Activated CD4-positive, alpha-beta T cell treated with anti-CD3 and anti-CD28 coated beads, Interleukin-2, amount 10 ng/mL, durations not matched to agents 7 days and 5 days (primary cell): ENCODE results near the gene ANKRD9. TPM values are rescaled to one million over a fixed set of nuclear protein-coding genes. Genes with fewer than 3 reads are reported as not detected.
"Not testable (repeated sequence)": the region's sequence is repeated elsewhere in the genome, so short reads cannot be mapped to it uniquely, and the experiment has no call there.

ENCODE experiments used
- CTCF ChIA-PET: fragments of 350-600 bp; sonication (Branson Sonifier 250); formaldehyde crosslinking; loops from one replicate; lab custom pipeline; 2021; ENCODE audit warnings: antibody characterized with exemption; lab: Charles Lee
- POLR2A ChIA-PET: fragments of 350-600 bp; sonication (Branson Sonifier 250); formaldehyde crosslinking; loops from one replicate; lab custom pipeline; 2021; ENCODE audit warnings: antibody characterized with exemption; lab: Charles Lee
- DNase-seq: peaks from one replicate; pipeline ENCODE4 v3.0.0-alpha.2; 2020
- H3K27ac Mint-ChIP-seq: one replicate; pipeline ENCODE4 v1.8.0; 2021; ENCODE audit warnings: mild to moderate bottlenecking, moderate library complexity, mixed read lengths
- H3K27me3 Mint-ChIP-seq: one replicate; pipeline ENCODE4 v1.8.0; 2021; ENCODE audit warnings: mixed read lengths
- H3K36me3 Mint-ChIP-seq: one replicate; pipeline ENCODE4 v1.8.0; 2021; ENCODE audit warnings: low read depth, mixed read lengths
- H3K4me1 Mint-ChIP-seq: one replicate; pipeline ENCODE4 v1.8.0; 2021; ENCODE audit warnings: mixed read lengths
- H3K4me3 Mint-ChIP-seq: one replicate; pipeline ENCODE4 v1.8.0; 2021; ENCODE audit warnings: mild to moderate bottlenecking, moderate library complexity, mixed read lengths
- H3K9me3 Mint-ChIP-seq: one replicate; pipeline ENCODE4 v1.8.0; 2021; ENCODE audit warnings: mixed read lengths
- total RNA-seq, 2 experiments: library from RNA; stranded (reverse); gene quantifications; one replicate each; pipeline ENCODE4 v1.2.3, GENCODE V29; 2021

ANKRD9 gene
- total RNA-seq, 2 experiments from 2014 or later, result 4.9 to 6.2 TPM

GRCh38 chr14:102544747-102545460 is 35.3 kb upstream of the ANKRD9 start:
- Mint-ChIP-seq H3K9me3 (peaks cover 5% of the 10 kb centered on the region), H3K27me3 (peaks cover 42% of the 10 kb centered on the region), H3K4me1 (peaks cover 6% of the 10 kb centered on the region), H3K27ac (no peak overlapping the region), H3K4me3 (peak overlapping the region; percentile 17), H3K36me3 (no peaks in the 10 kb centered on the region)
- CTCF ChIA-PET, result interaction anchor here (0.6 to 1.9 kb wide), 3 partner anchors 20 to 854 kb away, joined by 3 to 4 read pairs (median 3); no protein-coding TSS in a partner anchor
- POLR2A ChIA-PET, result no interaction called here
- peak; percentile 50 for DNase-seq

DNA sequence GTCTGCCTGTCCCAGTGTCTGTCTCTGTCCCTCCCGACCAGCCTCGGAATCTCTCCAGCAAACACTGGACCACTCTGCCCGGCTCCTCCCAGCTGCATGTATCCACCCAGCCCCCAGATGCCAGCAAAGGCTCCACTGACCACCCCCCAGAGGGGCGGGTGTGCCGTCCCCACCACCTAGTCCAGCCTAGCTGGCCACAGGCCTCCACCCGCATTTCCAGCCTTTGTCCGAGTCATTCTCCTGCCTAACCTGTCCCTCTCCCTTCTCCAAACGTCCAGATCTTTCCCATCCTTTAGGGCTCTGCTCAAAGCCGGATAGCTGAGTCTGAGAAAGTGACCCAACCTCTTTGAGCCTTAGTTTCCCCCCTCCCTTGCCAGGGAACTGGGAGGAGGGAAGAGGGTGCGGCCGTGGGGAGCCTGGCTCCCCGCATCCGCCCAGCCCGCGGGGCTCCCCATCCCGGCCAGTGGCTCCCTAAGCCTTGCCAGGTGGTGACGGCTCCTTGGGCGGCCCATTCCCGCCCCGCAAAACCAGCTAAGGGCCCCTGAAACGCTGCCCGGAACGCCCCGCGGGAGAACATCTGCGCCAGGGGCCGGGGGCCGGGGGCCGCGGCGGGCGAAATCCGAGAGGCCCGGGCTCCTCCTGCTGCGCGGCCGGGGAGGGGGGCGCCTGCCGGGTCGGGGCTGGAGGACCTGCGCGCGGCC is 34.6 kb upstream of the ANKRD9 start:
- Mint-ChIP-seq H3K27me3 (peaks cover 42% of the 10 kb centered on the region), H3K9me3 (peaks cover 5% of the 10 kb centered on the region), H3K4me1 (peaks cover 6% of the 10 kb centered on the region), H3K4me3 (peak overlapping the region; percentile 19), H3K36me3 (no peaks in the 10 kb centered on the region), H3K27ac (no peak overlapping the region)
- DNase-seq, result no peak
- POLR2A ChIA-PET, result no interaction called here
- CTCF ChIA-PET, result interaction anchor here (0.8 to 1.9 kb wide), 2 partner anchors 19 to 51 kb away, joined by 3 to 4 read pairs; no protein-coding TSS in a partner anchor

GRCh38 chr14:102541771-102542170 is 32.2 kb upstream of the ANKRD9 start:
- no peaks in the 10 kb centered on the region for H3K36me3 Mint-ChIP-seq
- no peak overlapping the region for H3K4me3 Mint-ChIP-seq
- no peaks in the 10 kb centered on the region for H3K9me3 Mint-ChIP-seq
- no peak overlapping the region for H3K27ac Mint-ChIP-seq
- ChIA-PET POLR2A (no interaction called here), CTCF (interaction anchor here (1.4 kb wide), 2 partner anchors 13 to 17 kb away, joined by 5 to 6 read pairs; no protein-coding TSS in a partner anchor)
- H3K4me1 Mint-ChIP-seq, result peaks cover 6% of the 10 kb centered on the region
- H3K27me3 Mint-ChIP-seq, result peaks cover 24% of the 10 kb centered on the region
- DNase-seq, result no peak

GRCh38 chr14:102541029-102541491 is 31.5 kb upstream of the ANKRD9 start:
- DNase-seq, H3K27ac Mint-ChIP-seq, H3K4me1 Mint-ChIP-seq, H3K9me3 Mint-ChIP-seq, H3K4me3 Mint-ChIP-seq, POLR2A ChIA-PET, H3K36me3 Mint-ChIP-seq: not testable (repeated sequence)
- CTCF ChIA-PET, result interaction anchor here (1.4 kb wide), 2 partner anchors 12 to 17 kb away, joined by 5 to 6 read pairs; no protein-coding TSS in a partner anchor
- peaks cover 23% of the 10 kb centered on the region for H3K27me3 Mint-ChIP-seq

- H3K4me3 Mint-ChIP-seq, result no peak overlapping the region
- H3K4me1 Mint-ChIP-seq, result peaks cover 6% of the 10 kb centered on the region
- H3K27ac Mint-ChIP-seq, result no peak overlapping the region
- H3K9me3 Mint-ChIP-seq, result no peaks in the 10 kb centered on the region
- peaks cover 17% of the 10 kb centered on the region for H3K27me3 Mint-ChIP-seq
- POLR2A ChIA-PET, result no interaction called here
- no peaks in the 10 kb centered on the region for H3K36me3 Mint-ChIP-seq
- CTCF ChIA-PET, result interaction anchor here (1.3 kb wide), 1 partner anchor 16 kb away, joined by 4 read pairs; no protein-coding TSS in a partner anchor
- DNase-seq, result no peak
These were observed 30.9 kb upstream of the ANKRD9 start for GRCh38 chr14:102540315-102541028.

GRCh38 chr14:102539544-102540314 is 30.2 kb upstream of the ANKRD9 start:
- peaks cover 12% of the 10 kb centered on the region for H3K27me3 Mint-ChIP-seq
- CTCF ChIA-PET, result interaction anchor here (1.3 kb wide), 1 partner anchor 15 kb away, joined by 4 read pairs; no protein-coding TSS in a partner anchor
- peaks cover 3% of the 10 kb centered on the region for H3K4me1 Mint-ChIP-seq
- no peak overlapping the region for H3K27ac Mint-ChIP-seq
- no peak overlapping the region for H3K4me3 Mint-ChIP-seq
- H3K9me3 Mint-ChIP-seq, result no peaks in the 10 kb centered on the region
- no peaks in the 10 kb centered on the region for H3K36me3 Mint-ChIP-seq
- POLR2A ChIA-PET, result no interaction called here
- no peak for DNase-seq

DNA sequence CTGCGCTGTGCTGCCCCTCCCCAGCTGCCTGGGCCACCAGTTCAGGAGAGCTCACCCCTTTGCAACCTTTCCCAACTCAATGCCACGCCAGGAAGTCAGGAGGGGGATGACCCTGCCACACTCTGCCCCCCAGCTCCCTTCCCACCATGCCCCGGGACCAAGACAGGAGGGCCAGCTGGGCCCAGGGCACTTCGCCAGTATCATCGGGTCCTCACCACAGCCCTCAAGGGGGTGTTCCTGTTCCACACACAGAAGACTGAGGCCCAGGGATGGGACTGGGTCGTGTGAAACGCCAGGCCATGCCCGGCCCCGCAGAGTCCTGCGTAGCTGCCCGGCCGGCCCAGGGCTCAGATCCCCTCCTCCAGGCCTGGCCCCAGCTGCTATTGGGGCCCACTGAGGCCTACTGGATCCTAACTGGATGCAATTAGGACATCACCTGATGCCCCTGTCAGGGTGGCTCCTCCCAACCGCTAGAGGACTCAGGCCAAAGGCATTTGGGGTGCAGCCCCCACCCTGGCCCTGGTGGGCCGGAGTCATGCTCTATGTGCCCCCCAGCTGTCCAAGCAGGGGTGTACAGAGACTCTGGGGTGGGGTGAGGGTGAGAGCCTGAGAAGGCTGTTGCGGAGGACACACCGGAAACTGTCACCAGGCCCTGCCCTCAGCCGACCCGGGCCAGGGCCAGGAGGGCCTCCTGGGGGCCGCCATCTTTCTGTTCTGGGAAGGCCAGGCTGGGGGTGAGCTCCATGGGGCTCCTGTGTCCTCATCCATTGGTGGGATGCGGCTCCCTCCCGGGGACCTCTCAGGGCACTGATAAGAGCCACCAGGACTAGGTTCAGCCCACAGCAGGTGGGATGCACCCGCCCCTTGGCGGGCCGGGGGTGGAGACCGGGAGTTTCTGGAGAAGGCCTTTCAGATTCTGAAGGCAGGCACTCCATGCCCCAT is 29.3 kb upstream of the ANKRD9 start:
- no peak for DNase-seq
- Mint-ChIP-seq H3K36me3 (no peaks in the 10 kb centered on the region), H3K4me3 (no peak overlapping the region), H3K27me3 (peaks cover 8% of the 10 kb centered on the region), H3K9me3 (no peaks in the 10 kb centered on the region), H3K27ac (no peak overlapping the region), H3K4me1 (peaks cover under 1% of the 10 kb centered on the region)
- ChIA-PET CTCF (interaction anchor here (1.0 to 1.3 kb wide), 2 partner anchors 15 to 56 kb away, joined by 3 to 4 read pairs; no protein-coding TSS in a partner anchor), POLR2A (no interaction called here)

DNA sequence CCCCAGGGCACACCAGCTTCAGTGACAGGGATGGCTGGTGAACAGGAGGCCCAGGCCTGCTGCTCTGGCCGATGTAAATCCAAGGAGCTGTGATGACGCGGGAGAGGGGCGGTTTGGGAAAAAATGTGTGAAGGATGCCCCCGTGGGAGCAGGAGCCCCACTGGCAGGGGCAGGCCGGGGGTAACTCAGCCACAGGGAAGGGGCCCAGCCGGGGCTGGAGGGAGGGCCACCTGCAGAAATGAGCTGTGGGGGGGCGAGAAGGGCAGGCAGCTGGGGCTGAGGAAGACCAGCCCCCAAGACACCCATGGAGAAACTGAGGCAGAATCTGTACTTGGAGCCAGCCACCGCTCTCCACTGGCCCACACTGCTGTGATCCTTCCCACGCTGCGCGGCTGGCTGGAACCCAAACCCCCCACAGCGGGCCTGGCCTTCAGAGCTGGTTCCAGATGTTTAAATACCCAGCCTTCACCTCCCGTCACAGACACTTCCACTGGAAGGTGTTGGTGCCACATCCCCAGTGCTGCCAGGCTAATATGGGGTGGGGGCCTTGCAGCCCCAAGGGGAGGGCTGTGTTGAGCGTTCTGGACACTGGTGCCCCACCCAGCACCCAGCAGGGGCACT is 28.5 kb upstream of the ANKRD9 start:
- Mint-ChIP-seq H3K4me3 (no peak overlapping the region), H3K36me3 (no peaks in the 10 kb centered on the region), H3K4me1 (no peaks in the 10 kb centered on the region), H3K27ac (no peak overlapping the region), H3K9me3 (no peaks in the 10 kb centered on the region), H3K27me3 (peaks cover 4% of the 10 kb centered on the region)
- DNase-seq, result no peak
- ChIA-PET POLR2A (no interaction called here), CTCF (interaction anchor here (0.9 to 1.2 kb wide), 4 partner anchors 9 to 57 kb away, joined by 3 to 6 read pairs (median 4); no protein-coding TSS in a partner anchor)

- H3K36me3 Mint-ChIP-seq, result no peaks in the 10 kb centered on the region
- H3K27ac Mint-ChIP-seq, result no peak overlapping the region
- H3K27me3 Mint-ChIP-seq, result no peaks in the 10 kb centered on the region
- DNase-seq, result no peak
- CTCF ChIA-PET, result no interaction called here
- H3K4me3 Mint-ChIP-seq, result no peak overlapping the region
- peaks cover 10% of the 10 kb centered on the region for H3K4me1 Mint-ChIP-seq
- no peaks in the 10 kb centered on the region for H3K9me3 Mint-ChIP-seq
- POLR2A ChIA-PET, result no interaction called here
These were observed 22.7 kb upstream of the ANKRD9 start for GRCh38 chr14:102532204-102532658.

DNA sequence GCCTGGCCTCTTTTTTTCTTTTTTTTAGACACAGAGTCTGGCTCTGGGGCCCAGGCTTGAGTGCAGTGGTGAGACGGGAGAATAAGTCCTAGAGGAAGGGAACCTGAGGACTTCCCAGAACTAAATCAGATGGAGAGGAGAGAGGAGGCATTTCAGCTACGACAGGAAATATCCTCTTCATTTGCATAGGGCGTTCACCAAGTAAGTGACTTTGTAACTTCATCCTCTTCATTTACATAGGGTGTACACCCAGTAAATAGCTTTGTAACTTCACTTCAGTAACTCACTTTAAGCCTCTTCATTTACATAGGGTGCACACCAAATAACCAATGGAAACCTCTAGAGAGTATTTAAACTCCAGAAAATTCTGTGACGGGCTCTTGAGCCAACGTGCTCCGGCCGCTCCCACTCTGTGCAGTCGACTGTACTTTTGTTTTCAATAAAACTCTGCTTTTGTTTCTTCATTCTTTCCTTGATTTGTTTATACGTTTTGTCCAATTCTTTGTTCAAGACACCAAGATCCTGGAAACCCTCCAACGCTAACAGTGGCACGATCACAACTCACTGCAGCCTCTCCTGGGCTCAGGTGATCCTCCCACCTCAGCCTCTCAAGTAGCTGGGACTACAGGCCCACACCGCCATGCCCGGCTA is 21.4 kb upstream of the ANKRD9 start:
- no peak for DNase-seq
- peaks cover 10% of the 10 kb centered on the region for H3K4me1 Mint-ChIP-seq
- ChIA-PET POLR2A (no interaction called here), CTCF (interaction anchor here (0.6 kb wide), 1 partner anchor 101 kb away, joined by 3 read pairs; no protein-coding TSS in a partner anchor)
- no peaks in the 10 kb centered on the region for H3K27me3 Mint-ChIP-seq
- no peaks in the 10 kb centered on the region for H3K36me3 Mint-ChIP-seq
- no peak overlapping the region for H3K4me3 Mint-ChIP-seq
- no peaks in the 10 kb centered on the region for H3K9me3 Mint-ChIP-seq
- H3K27ac Mint-ChIP-seq, result peak overlapping the region; percentile 72
